ENCODE data around the gene MGARP.

The MGARP gene

GRCh38 chr4:139282065-139282720 is 2.2 kb upstream of the MGARP start:
- TF ChIP-seq CTCF (IDR thresholded peaks at IDR 0.05): no peak
- no peak for TF ChIP-seq ZFX (IDR thresholded peaks at IDR 0.05; ENCODE audit: borderline replicate concordance)
- H3K27ac ChIP-seq: no peak overlapping the region

GRCh38 chr4:139278912-139279759 is 889 bp downstream of the MGARP start:
- H3K27ac ChIP-seq: no peak overlapping the region
- TF ChIP-seq ZFX (IDR thresholded peaks at IDR 0.05; ENCODE audit: borderline replicate concordance) (no peak), CTCF (IDR thresholded peaks at IDR 0.05) (no peak)

- TF ChIP-seq ZFX (IDR thresholded peaks at IDR 0.05; ENCODE audit: borderline replicate concordance) (no peak), CTCF (IDR thresholded peaks at IDR 0.05) (no peak)
- H3K27ac ChIP-seq: no peak overlapping the region
Observed at GRCh38 chr4:139278485-139278884, 1.5 kb downstream of the MGARP start.

GRCh38 chr4:139275281-139275735 is 4.7 kb downstream of the MGARP start:
- TF ChIP-seq ZFX (IDR thresholded peaks at IDR 0.05; ENCODE audit: borderline replicate concordance) (no peak), CTCF (IDR thresholded peaks at IDR 0.05) (no peak)
- no peak overlapping the region for H3K27ac ChIP-seq

GRCh38 chr4:139274790-139275189 is 5.2 kb downstream of the MGARP start:
- TF ChIP-seq ZFX (IDR thresholded peaks at IDR 0.05; ENCODE audit: borderline replicate concordance) (no peak), CTCF (IDR thresholded peaks at IDR 0.05) (no peak)
- H3K27ac ChIP-seq: no peak overlapping the region

GRCh38 chr4:139273835-139274234 is 6.2 kb downstream of the MGARP start:
- TF ChIP-seq ZFX (IDR thresholded peaks at IDR 0.05; ENCODE audit: borderline replicate concordance) (no peak), CTCF (IDR thresholded peaks at IDR 0.05) (no peak)
- H3K27ac ChIP-seq: no peak overlapping the region

- H3K27ac ChIP-seq: no peak overlapping the region
- no peak for TF ChIP-seq ZFX (IDR thresholded peaks at IDR 0.05; ENCODE audit: borderline replicate concordance)
- no peak for TF ChIP-seq CTCF (IDR thresholded peaks at IDR 0.05)
Observed at GRCh38 chr4:139267301-139267700, 12.7 kb downstream of the MGARP start.

Data from 22Rv1 (cell line).